Activated CD4-positive, alpha-beta memory T cell treated with anti-CD3 and anti-CD28 coated beads, Interleukin-2, amount 10 ng/mL, durations not matched to agents 7 days and 5 days (primary cell): ENCODE results near the gene OR9G1. TPM values are rescaled to one million over a fixed set of nuclear protein-coding genes. Genes with fewer than 3 reads are reported as not detected.

Source experiments
- CTCF ChIA-PET: fragments of 350-600 bp; sonication (Branson Sonifier 250); formaldehyde crosslinking; loops from one replicate; lab custom pipeline; 2021; ENCODE audit warnings: antibody characterized with exemption, inconsistent platforms; lab: Charles Lee
- POLR2A ChIA-PET: fragments of 350-600 bp; sonication (Branson Sonifier 250); formaldehyde crosslinking; loops from one replicate; lab custom pipeline; 2021; ENCODE audit warnings: antibody characterized with exemption; lab: Charles Lee
- DNase-seq: peaks from one replicate; pipeline ENCODE4 v3.0.0-alpha.2; 2020
- H3K27ac Mint-ChIP-seq: one replicate; pipeline ENCODE4 v1.8.0; 2021; ENCODE audit warnings: mild to moderate bottlenecking, mixed read lengths
- H3K27me3 Mint-ChIP-seq: one replicate; pipeline ENCODE4 v1.8.0; 2021; ENCODE audit warnings: mixed read lengths
- H3K36me3 Mint-ChIP-seq: one replicate; pipeline ENCODE4 v1.8.0; 2021; ENCODE audit warnings: low read depth, mixed read lengths
- H3K4me1 Mint-ChIP-seq: one replicate; pipeline ENCODE4 v1.8.0; 2021; ENCODE audit warnings: mixed read lengths
- H3K4me3 Mint-ChIP-seq: one replicate; pipeline ENCODE4 v1.8.0; 2021; ENCODE audit warnings: mild to moderate bottlenecking, mixed read lengths
- H3K9me3 Mint-ChIP-seq: one replicate; pipeline ENCODE4 v1.8.0; 2021; ENCODE audit warnings: mixed read lengths
- total RNA-seq, 2 experiments: library from RNA; stranded (reverse); gene quantifications; one replicate each; pipeline ENCODE4 v1.2.3, GENCODE V29; 2021

OR9G1 gene
- total RNA-seq, 2 experiments from 2014 or later = not detected

- CTCF ChIA-PET = no interaction called here
- Mint-ChIP-seq H3K4me3 (no peak overlapping the region), H3K27ac (no peak overlapping the region)
Measured at GRCh38 chr11:56720513-56720912, 21.6 kb downstream of the OR9G1 start.

GRCh38 chr11:56740107-56740506 lies 41.2 kb downstream of the OR9G1 start:
- no peak overlapping the region for H3K4me3 Mint-ChIP-seq
- no peaks in the 10 kb centered on the region for H3K27me3 Mint-ChIP-seq
- H3K27ac Mint-ChIP-seq = no peak overlapping the region
- POLR2A ChIA-PET = no interaction called here
- CTCF ChIA-PET = no interaction called here
- no peak for DNase-seq
- peaks cover 6% of the 10 kb centered on the region for H3K9me3 Mint-ChIP-seq
- no peaks in the 10 kb centered on the region for H3K36me3 Mint-ChIP-seq
- no peaks in the 10 kb centered on the region for H3K4me1 Mint-ChIP-seq

More at GRCh38 chr11:56720513-56720912, 21.6 kb downstream of the OR9G1 start:
- peaks cover 6% of the 10 kb centered on the region for H3K9me3 Mint-ChIP-seq
- no peaks in the 10 kb centered on the region for H3K4me1 Mint-ChIP-seq
- H3K36me3 Mint-ChIP-seq = no peaks in the 10 kb centered on the region
- no peaks in the 10 kb centered on the region for H3K27me3 Mint-ChIP-seq
- POLR2A ChIA-PET = no interaction called here
- no peak for DNase-seq

- ChIA-PET CTCF (no interaction called here), POLR2A (no interaction called here)
- DNase-seq = no peak
- Mint-ChIP-seq H3K4me1 (no peaks in the 10 kb centered on the region), H3K27me3 (no peaks in the 10 kb centered on the region), H3K27ac (no peak overlapping the region), H3K36me3 (no peaks in the 10 kb centered on the region), H3K9me3 (peaks cover 6% of the 10 kb centered on the region), H3K4me3 (no peak overlapping the region)
Measured at GRCh38 chr11:56740886-56741285, 42.0 kb downstream of the OR9G1 start.

- Mint-ChIP-seq H3K27ac (no peak within 1 kb of the TSS), H3K9me3 (peaks cover 5% of the 10 kb centered on the region), H3K4me1 (no peaks in the 10 kb centered on the region), H3K27me3 (no peaks in the 10 kb centered on the region), H3K4me3 (no peak within 1 kb of the TSS), H3K36me3 (no peaks in the 10 kb centered on the region)
- POLR2A ChIA-PET = no interaction called here
- DNase-seq = no peak
- CTCF ChIA-PET = no interaction called here
Measured at GRCh38 chr11:56748597-56748996, 49.7 kb downstream of the OR9G1 start, which contains the start of gene OR9G4. Gene OR9G4, minus strand, starts transcription at chr11:56748697. Its CDS starts 4,931 bp downstream, at chr11:56743766.

- H3K27me3 Mint-ChIP-seq = no peaks in the 10 kb centered on the region
- no peaks in the 10 kb centered on the region for H3K4me1 Mint-ChIP-seq
- no peak overlapping the region for H3K27ac Mint-ChIP-seq
- H3K36me3 Mint-ChIP-seq = no peaks in the 10 kb centered on the region
- CTCF ChIA-PET = no interaction called here
- DNase-seq = no peak
- peaks cover 5% of the 10 kb centered on the region for H3K9me3 Mint-ChIP-seq
- POLR2A ChIA-PET = no interaction called here
- no peak overlapping the region for H3K4me3 Mint-ChIP-seq
Measured at GRCh38 chr11:56750190-56750589, 51.3 kb downstream of the OR9G1 start.

GRCh38 chr11:56751480-56751879 lies 52.6 kb downstream of the OR9G1 start:
- Mint-ChIP-seq H3K9me3 (peaks cover 5% of the 10 kb centered on the region), H3K4me1 (no peaks in the 10 kb centered on the region), H3K27me3 (no peaks in the 10 kb centered on the region), H3K4me3 (no peak overlapping the region), H3K36me3 (no peaks in the 10 kb centered on the region), H3K27ac (no peak overlapping the region)
- no peak for DNase-seq
- ChIA-PET CTCF (no interaction called here), POLR2A (no interaction called here)

Other genes starting within 250 kb of the OR9G1 start
- not detected for gene OR5M3, start 225.7 kb upstream of the OR9G1 start, total RNA-seq
- gene OR5M8, start 207.7 kb upstream of the OR9G1 start, total RNA-seq = not detected
- gene OR5M11, start 155.8 kb upstream of the OR9G1 start, total RNA-seq = not detected
- not detected for gene OR5M10, start 121.4 kb upstream of the OR9G1 start, total RNA-seq
- gene OR5M1, start 84.2 kb upstream of the OR9G1 start, total RNA-seq = not detected
- not detected for gene OR5AP2, start 56.7 kb upstream of the OR9G1 start, total RNA-seq
- not detected for gene OR5AR1, start 35.4 kb upstream of the OR9G1 start, total RNA-seq
- not detected for gene OR9G4, start 49.6 kb downstream of the OR9G1 start, total RNA-seq